DND-41 (cell line): ENCODE results near the gene SNX17.

Experiments used
- ATAC-seq: fragments of 200-7000 bp; cut with Tn5 transposase; 3 replicates; pipeline ENCODE4 v1.9.1; 2021; ENCODE audit warnings: low read depth; ENCODE audit not compliant: insufficient read depth
- DNase-seq: peaks from one replicate; pipeline ENCODE4 v3.0.0-alpha.2; 2020
- H2AFZ ChIP-seq: 2 replicates; pipeline ENCODE4 v1.6.0; 2012; ENCODE audit warnings: low read depth, low read length
- H3K27ac ChIP-seq: 2 replicates; pipeline ENCODE4 v1.5.1; 2012; ENCODE audit warnings: low read length, inconsistent platforms
- H3K27me3 ChIP-seq: fragments of 200-600 bp; sonication (generic); 2 replicates; pipeline ENCODE4 v1.6.0; 2012; ENCODE audit warnings: low read length, mild to moderate bottlenecking, inconsistent platforms; ENCODE audit not compliant: insufficient read depth, poor library complexity
- H3K36me3 ChIP-seq: 2 replicates; pipeline ENCODE4 v1.5.1; 2012; ENCODE audit warnings: low read length, inconsistent platforms; ENCODE audit not compliant: insufficient read depth
- H3K4me1 ChIP-seq: 2 replicates; pipeline ENCODE4 v1.5.1; 2012; ENCODE audit warnings: mild to moderate bottlenecking, low read length; ENCODE audit not compliant: insufficient read depth
- H3K4me2 ChIP-seq: 2 replicates; pipeline ENCODE4 v1.6.0; 2012; ENCODE audit warnings: mild to moderate bottlenecking, moderate library complexity, low read length, inconsistent platforms; ENCODE audit not compliant: insufficient read depth
- H3K4me3 ChIP-seq, 2 experiments: fragments of 200-600 bp in 1 of 2; shearing (Covaris generic) in 1 of 2; 2 replicates each; pipeline ENCODE4 v1.5.1; 2012 to 2016; ENCODE audit warnings: inconsistent platforms in 2 of 2, low read length in 2 of 2, mild to moderate bottlenecking in 2 of 2, low read depth in 1 of 2, moderate library complexity in 1 of 2
- H3K79me2 ChIP-seq: 2 replicates; pipeline ENCODE4 v1.6.0; 2012; ENCODE audit warnings: low read length, inconsistent platforms; ENCODE audit not compliant: insufficient read depth
- H3K9ac ChIP-seq: 2 replicates; pipeline ENCODE4 v1.6.0; 2012; ENCODE audit warnings: low read depth, mild to moderate bottlenecking, inconsistent platforms, low read length, moderate library complexity
- H3K9me3 ChIP-seq: 2 replicates; pipeline ENCODE4 v1.5.1; 2012; ENCODE audit warnings: low read length, moderate library complexity, mild to moderate bottlenecking, inconsistent platforms; ENCODE audit not compliant: insufficient read depth, severe bottlenecking
- H4K20me1 ChIP-seq: 2 replicates; pipeline ENCODE4 v1.6.0; 2012; ENCODE audit warnings: low read length; ENCODE audit not compliant: insufficient read depth
- CTCF ChIP-seq: IDR thresholded peaks from 2 replicates; pipeline ENCODE4 v1.5.1; 2012; ENCODE audit warnings: borderline replicate concordance, low read length, moderate library complexity, mild to moderate bottlenecking; ENCODE audit not compliant: poor library complexity, severe bottlenecking; ENCODE audit errors: extremely low read depth
- EZH2 ChIP-seq: IDR thresholded peaks from 3 replicates; pipeline ENCODE4 v1.6.1; 2012; ENCODE audit warnings: borderline replicate concordance, low read depth, mild to moderate bottlenecking, moderate library complexity, low read length, inconsistent platforms; ENCODE audit not compliant: severe bottlenecking

The SNX17 gene

GRCh38 chr2:27379836-27380625, 9.6 kb downstream of the SNX17 start:
- peaks cover 38% of the 10 kb centered on the region for H3K79me2 ChIP-seq
- peak overlapping the region; percentile 40 to 75; a peak in 3 of 4 replicates for H3K4me3 ChIP-seq
- no peak for TF ChIP-seq EZH2
- peaks cover 19% of the 10 kb centered on the region; the same call in 1 of the 2 replicates for H4K20me1 ChIP-seq
- peak overlapping the region; percentile 36 for H2AFZ ChIP-seq
- peaks cover 78% of the 10 kb centered on the region for H3K36me3 ChIP-seq
- H3K27ac ChIP-seq = peak overlapping the region; percentile 91
- peaks cover 41% of the 10 kb centered on the region for H3K4me1 ChIP-seq
- peak overlapping the region; percentile 71 for H3K9ac ChIP-seq
- H3K9me3 ChIP-seq = no peaks in the 10 kb centered on the region
- peak; percentile 17 for ATAC-seq
- H3K4me2 ChIP-seq = peak overlapping the region; percentile 69
- H3K27me3 ChIP-seq = no peaks in the 10 kb centered on the region
- DNase-seq = peak; percentile 36

- peaks cover 78% of the 10 kb centered on the region for H3K36me3 ChIP-seq
- TF ChIP-seq EZH2 = no peak
- TF ChIP-seq CTCF = no peak
Observed at GRCh38 chr2:27380626-27381545, 10.5 kb downstream of the SNX17 start, which contains the start of gene ZNF513. ZNF513 (minus strand) TSS chr2:27380734; CDS start chr2:27380526, 208 bp downstream.

GRCh38 chr2:27381577-27382181, 11.3 kb downstream of the SNX17 start:
- TF ChIP-seq EZH2 (no peak), CTCF (no peak)
- Histone ChIP-seq H3K4me3 (peak overlapping the region in 1 of 2 experiments; percentile 75; a peak in 1 of 4 replicates), H3K9me3 (no peaks in the 10 kb centered on the region), H3K79me2 (peaks cover 37% of the 10 kb centered on the region), H4K20me1 (peaks cover 29% of the 10 kb centered on the region; the same call in 1 of the 2 replicates), H3K27me3 (no peaks in the 10 kb centered on the region), H3K4me1 (peaks cover 41% of the 10 kb centered on the region), H3K36me3 (peaks cover 78% of the 10 kb centered on the region), H3K9ac (peak overlapping the region; percentile 71; the same call in 1 of the 2 replicates), H3K27ac (peak overlapping the region; percentile 91; the same call in 1 of the 2 replicates), H3K4me2 (peak overlapping the region; percentile 69; the same call in 1 of the 2 replicates), H2AFZ (no peak overlapping the region)
- ATAC-seq (no peak), DNase-seq (no peak)

More at GRCh38 chr2:27380626-27381545, 10.5 kb downstream of the SNX17 start, which contains the start of gene ZNF513:
- Histone ChIP-seq H3K27me3 (no peaks in the 10 kb centered on the region), H2AFZ (peak within 1 kb of the TSS; percentile 89), H3K27ac (peak within 1 kb of the TSS; percentile 91), H4K20me1 (peaks cover 26% of the 10 kb centered on the region; the same call in 1 of the 2 replicates), H3K4me2 (peak within 1 kb of the TSS; percentile 69), H3K4me1 (peaks cover 41% of the 10 kb centered on the region), H3K9ac (peak within 1 kb of the TSS; percentile 71), H3K4me3 (peak within 1 kb of the TSS; percentile 40 to 75; a peak in 3 of 4 replicates), H3K9me3 (no peaks in the 10 kb centered on the region), H3K79me2 (peaks cover 39% of the 10 kb centered on the region)
- ATAC-seq = peak; percentile 89
- peak; percentile 90 for DNase-seq
